ENCODE measurements around the gene TOMM70. TPM values are rescaled to one million over a fixed set of nuclear protein-coding genes. Genes with fewer than 3 reads are reported as not detected.
A peak's percentile ranks its signal among the peaks of the same experiment; 100 is the strongest.

The TOMM70 gene
- total and polyA plus RNA-seq, 2 of the 13 experiments (the other 11 are each of a cell fraction or from before 2014, with no cell fraction given): 27.0 to 77.2 TPM

GRCh38 chr3:100400780-100401673 is at the start of gene TOMM70, which contains the start of gene LNP1 (continued):
- TF ChIP-seq ZNF513 (CRISPR knock-in tag; conservative IDR thresholded peaks at IDR 0.05) (no peak), ZBTB10 (CRISPR knock-in tag; IDR thresholded peaks at IDR 0.05; ENCODE audit: borderline replicate concordance) (no peak), MIER2 (CRISPR knock-in tag; IDR thresholded peaks at IDR 0.05) (no peak), HOMEZ (CRISPR knock-in tag; IDR thresholded peaks at IDR 0.05; ENCODE audit: low read depth) (peak; percentile 16; the same call in 1 of the 2 replicates), ZNF230 (CRISPR knock-in tag; IDR thresholded peaks at IDR 0.05) (0 out of 2 replicates have a peak, but pooled peaks have one; percentile 38), NR2F6 (IDR thresholded peaks at IDR 0.05) (peak; percentile 95), NR2F6 (CRISPR knock-in tag; IDR thresholded peaks at IDR 0.05) (peak; percentile 96), ZNF180 (CRISPR knock-in tag; IDR thresholded peaks at IDR 0.05; ENCODE audit: borderline replicate concordance, low read depth) (no peak), MTF2 (CRISPR knock-in tag; IDR thresholded peaks at IDR 0.05; ENCODE audit: borderline replicate concordance) (no peak), ZNF142 (CRISPR knock-in tag; IDR thresholded peaks at IDR 0.05) (peak; percentile 82), ZBTB26 (CRISPR knock-in tag; IDR thresholded peaks at IDR 0.05; ENCODE audit: borderline replicate concordance) (no peak; the same call in 1 of the 2 replicates), NFYB (CRISPR knock-in tag; IDR thresholded peaks at IDR 0.05) (peak; percentile 74), THAP11 (CRISPR knock-in tag; IDR thresholded peaks at IDR 0.05) (peak; percentile 92), ZNF678 (CRISPR knock-in tag; IDR thresholded peaks at IDR 0.05) (0 out of 2 replicates have a peak, but pooled peaks have one; percentile 39)
